H1 (cell line): Measurements from ENCODE around the gene ANK2. TPM values are rescaled to one million over a fixed set of nuclear protein-coding genes. Genes with fewer than 3 reads are reported as not detected.

ENCODE experiments used
- CTCF ChIA-PET: fragments of 300-600 bp; sonication (Branson Sonifier 250); formaldehyde crosslinking; loops from one replicate; lab custom pipeline; 2021; ENCODE audit not compliant: partially characterized antibody; lab: Charles Lee
- POLR2A ChIA-PET: fragments of 300-600 bp; sonication (Branson Sonifier 250); formaldehyde crosslinking; loops from one replicate; lab custom pipeline; 2021; ENCODE audit warnings: inconsistent platforms; ENCODE audit not compliant: partially characterized antibody; lab: Charles Lee
- DNase-seq, 2 experiments: peaks; one replicate each; pipeline versions ENCODE4 v3.0.0 to v3.0.0-alpha.2; 2010 to 2022; ENCODE audit warnings: low spot score in 2 of 2, low read depth in 1 of 2, mixed read lengths in 1 of 2
- FAIRE-seq: peaks from 2 replicates; lab custom pipeline; 2011; peaks lifted over from hg19 to GRCh38; lab: Jason Lieb, UNC
- H2AFZ ChIP-seq: 2 replicates; pipeline ENCODE4 v1.8.1; 2012; ENCODE audit warnings: low read length, inconsistent platforms
- H2AK5ac ChIP-seq: 2 replicates; pipeline ENCODE4 v1.6.1; 2013; ENCODE audit warnings: low read depth, low read length
- H2BK120ac ChIP-seq: replicated peaks from 2 replicates; pipeline ENCODE3; 2013; ENCODE audit warnings: low read depth, low read length, inconsistent platforms
- H2BK12ac ChIP-seq: 2 replicates; pipeline ENCODE4 v1.6.1; 2013; ENCODE audit warnings: low read depth, low read length
- H2BK15ac ChIP-seq: 2 replicates; pipeline ENCODE4 v1.6.1; 2013; ENCODE audit warnings: low read length
- H2BK20ac ChIP-seq: 2 replicates; pipeline ENCODE4 v1.6.1; 2013; ENCODE audit warnings: low read length
- H2BK5ac ChIP-seq: 2 replicates; pipeline ENCODE4 v1.6.1; 2013; ENCODE audit warnings: low read depth, low read length
- H3K14ac ChIP-seq: 2 replicates; pipeline ENCODE4 v1.6.1; 2013; ENCODE audit warnings: inconsistent platforms; ENCODE audit not compliant: insufficient read length
- H3K18ac ChIP-seq: 2 replicates; pipeline ENCODE4 v1.6.1; 2013; ENCODE audit warnings: low read length; ENCODE audit errors: extremely low read depth
- H3K23ac ChIP-seq: 2 replicates; pipeline ENCODE4 v1.6.1; 2013; ENCODE audit warnings: inconsistent platforms; ENCODE audit not compliant: insufficient read length
- H3K23me2 ChIP-seq: 2 replicates; pipeline ENCODE4 v1.6.1; 2013; ENCODE audit warnings: low read depth, low read length
- H3K27ac ChIP-seq: 2 replicates; pipeline ENCODE4 v1.6.1; 2011; ENCODE audit warnings: low read depth, low read length, inconsistent platforms
- H3K27me3 ChIP-seq, 4 experiments: replicated peaks in 1 of 4; 1 replicate in 1 of 4; 2 replicates in 3 of 4; pipeline versions ENCODE4 v1.6.1 to v1.8.1; 2011 to 2013; ENCODE audit warnings: low read length in 3 of 4, mild to moderate bottlenecking in 3 of 4, inconsistent platforms in 2 of 4, mixed read lengths in 2 of 4, moderate library complexity in 1 of 4; ENCODE audit not compliant: control insufficient read depth in 3 of 4, insufficient read depth in 3 of 4; ENCODE audit errors: extremely low read depth in 1 of 4
- H3K36me3 ChIP-seq, 4 experiments: 2 replicates each; pipeline versions ENCODE4 v1.6.1 to v1.8.1; 2011 to 2013; ENCODE audit warnings: mild to moderate bottlenecking in 4 of 4, low read length in 3 of 4, moderate library complexity in 2 of 4, control low read depth in 1 of 4, inconsistent platforms in 1 of 4; ENCODE audit not compliant: insufficient read depth in 4 of 4, control insufficient read depth in 2 of 4
- H3K4ac ChIP-seq: replicated peaks from 2 replicates; pipeline ENCODE3; 2013; ENCODE audit warnings: low read length, low read depth, mixed read lengths, inconsistent platforms; ENCODE audit not compliant: insufficient read length
- H3K4me1 ChIP-seq, 4 experiments: replicated peaks in 1 of 4; 1 replicate in 1 of 4; 2 replicates in 3 of 4; pipeline versions ENCODE4 v1.6.1 to v1.8.1; 2011 to 2013; ENCODE audit warnings: low read length in 3 of 4, inconsistent platforms in 2 of 4, mixed read lengths in 1 of 4; ENCODE audit not compliant: insufficient read depth in 4 of 4, control insufficient read depth in 3 of 4
- H3K4me2 ChIP-seq, 2 experiments: 2 replicates each; pipeline versions ENCODE4 v1.6.1 to v1.8.1; 2011 to 2013; ENCODE audit warnings: low read depth in 2 of 2, low read length in 2 of 2, control low read depth in 1 of 2, inconsistent platforms in 1 of 2, mild to moderate bottlenecking in 1 of 2; ENCODE audit not compliant: insufficient read depth in 1 of 2
- H3K4me3 ChIP-seq, 4 experiments: fragments of 200-600, 300-600 bp in 1 of 4; sonication (generic), shearing (Covaris generic), sonication (Bioruptor Twin) in 1 of 4; 2 replicates each; pipeline versions ENCODE4 v1.5.1 to v1.8.1; 2011 to 2016; ENCODE audit warnings: low read length in 4 of 4, low read depth in 3 of 4, control low read depth in 2 of 4, inconsistent platforms in 2 of 4, mild to moderate bottlenecking in 2 of 4, mixed read lengths in 1 of 4, moderate library complexity in 1 of 4; ENCODE audit not compliant: insufficient read depth in 2 of 4; ENCODE audit errors: extremely low read depth in 1 of 4
- H3K56ac ChIP-seq: replicated peaks from 2 replicates; pipeline ENCODE3; 2013; ENCODE audit warnings: low read depth, mild to moderate bottlenecking, mixed read lengths, low read length, inconsistent platforms; ENCODE audit not compliant: insufficient read length
- H3K79me1 ChIP-seq: 2 replicates; pipeline ENCODE4 v1.6.1; 2013; ENCODE audit warnings: low read depth, low read length, control low read depth
- H3K79me2 ChIP-seq, 2 experiments: 2 replicates each; pipeline versions ENCODE4 v1.6.1 to v1.8.1; 2012 to 2013; ENCODE audit warnings: low read length in 2 of 2, mild to moderate bottlenecking in 2 of 2, inconsistent platforms in 1 of 2; ENCODE audit not compliant: insufficient read depth in 2 of 2, control insufficient read depth in 1 of 2
- H3K9ac ChIP-seq, 4 experiments: replicated peaks in 1 of 4; 1 replicate in 1 of 4; 2 replicates in 3 of 4; pipeline versions ENCODE4 v1.6.1 to v1.8.1; 2011 to 2013; ENCODE audit warnings: low read depth in 3 of 4, low read length in 3 of 4, control low read depth in 2 of 4, mild to moderate bottlenecking in 2 of 4, moderate library complexity in 2 of 4, inconsistent platforms in 1 of 4; ENCODE audit errors: extremely low read depth in 1 of 4
- H3K9me3 ChIP-seq, 2 experiments: 2 replicates each; pipeline versions ENCODE4 v1.6.1 to v1.8.1; 2012 to 2013; ENCODE audit warnings: mild to moderate bottlenecking in 2 of 2, moderate library complexity in 2 of 2, control low read depth in 1 of 2, inconsistent platforms in 1 of 2, low read depth in 1 of 2, low read length in 1 of 2, mixed read lengths in 1 of 2; ENCODE audit not compliant: insufficient read depth in 2 of 2
- H4K20me1 ChIP-seq, 2 experiments: replicated peaks in 1 of 2; 2 replicates each; pipeline versions ENCODE3 to v1.8.1; 2011 to 2013; ENCODE audit warnings: inconsistent platforms in 2 of 2, low read length in 2 of 2, mild to moderate bottlenecking in 1 of 2; ENCODE audit not compliant: insufficient read depth in 2 of 2, control insufficient read depth in 1 of 2
- H4K5ac ChIP-seq: 2 replicates; pipeline ENCODE4 v1.6.1; 2013; ENCODE audit warnings: low read length, low read depth, mixed read lengths, inconsistent platforms; ENCODE audit not compliant: insufficient read length
- H4K8ac ChIP-seq: 2 replicates; pipeline ENCODE4 v1.8.0; 2013; ENCODE audit warnings: mild to moderate bottlenecking, moderate library complexity, low read length, inconsistent platforms; ENCODE audit not compliant: insufficient read depth; ENCODE audit errors: extremely low read depth
- H4K91ac ChIP-seq: replicated peaks from 2 replicates; pipeline ENCODE3; 2013; ENCODE audit warnings: low read length, mixed read lengths, inconsistent platforms; ENCODE audit not compliant: insufficient read length
- ATF3 ChIP-seq: IDR thresholded peaks from 2 replicates; pipeline ENCODE4 v1.6.1; 2011; ENCODE audit warnings: low read depth, mild to moderate bottlenecking, low read length; ENCODE audit not compliant: insufficient read depth
- BACH1 ChIP-seq: IDR thresholded peaks from 2 replicates; pipeline ENCODE4 v1.6.1; 2012; ENCODE audit warnings: low read length, improper control_type of control experiment
- BRCA1 ChIP-seq: IDR thresholded peaks from 2 replicates; pipeline ENCODE4 v1.6.1; 2012; ENCODE audit warnings: low read depth, low read length, improper control_type of control experiment
- CHD2 ChIP-seq: IDR thresholded peaks from 2 replicates; pipeline ENCODE4 v1.6.1; 2012; ENCODE audit warnings: low read length, improper control_type of control experiment
- GTF2F1 ChIP-seq: IDR thresholded peaks from 2 replicates; pipeline ENCODE4 v1.6.1; 2012; ENCODE audit warnings: low read depth, low read length, improper control_type of control experiment, borderline replicate concordance
- JUN ChIP-seq: IDR thresholded peaks from 2 replicates; pipeline ENCODE4 v1.6.1; 2011; ENCODE audit warnings: low read depth, mild to moderate bottlenecking, improper control_type of control experiment, low read length
- RBBP5 ChIP-seq: IDR thresholded peaks from 2 replicates; pipeline ENCODE4 v1.7.1; 2012; ENCODE audit warnings: low read depth, mild to moderate bottlenecking, inconsistent platforms, low read length, moderate library complexity, borderline replicate concordance
- SP1 ChIP-seq: IDR thresholded peaks from 2 replicates; pipeline ENCODE4 v1.6.1; 2011; ENCODE audit warnings: low read depth, low read length
- SP2 ChIP-seq: IDR thresholded peaks from 2 replicates; pipeline ENCODE4 v1.6.1; 2012; ENCODE audit warnings: mild to moderate bottlenecking, low read length, inconsistent platforms
- SUZ12 ChIP-seq: fragments of 200-600 bp; sonication (generic); IDR thresholded peaks from 2 replicates; pipeline ENCODE4 v1.6.1; 2012; ENCODE audit warnings: mild to moderate bottlenecking, inconsistent platforms, low read length, moderate library complexity, mixed read lengths
- WGBS, 2 experiments: shearing (Covaris generic) in 1 of 2; methylation state at CpG; one replicate each; pipeline versions ENCODE4 v1.1.6 to v1.1.7; 2013 to 2015; ENCODE audit warnings: low lambda C conversion rate in 2 of 2, mixed read lengths in 2 of 2, inconsistent platforms in 1 of 2, low coverage in 1 of 2, missing lambda C conversion rate in 1 of 2; ENCODE audit not compliant: insufficient replicate concordance in 2 of 2, insufficient coverage in 1 of 2, insufficient read length in 1 of 2; ENCODE audit errors: extremely low coverage in 1 of 2, missing lambda C conversion rate in 1 of 2; 5-methylcytosine and 5-hydroxymethylcytosine counted together
- polyA plus RNA-seq, 7 experiments: library from polyadenylated mRNA; depleted of rRNA in 3 of 7; stranded (reverse) in 5 of 7; unstranded in 2 of 7; fragments of >200 nt in 5 of 7; fragments of 200-250 nt in 2 of 7; gene quantifications; 1 replicate in 5 of 7; 2 replicates in 1 of 7; 4 replicates in 1 of 7; pipeline versions ENCODE4 v1.2.1 to v1.2.3, GENCODE V29; 2011 to 2013; ENCODE audit warnings: missing spikeins in 2 of 7, mixed read lengths in 2 of 7
- total RNA-seq: library from RNA; stranded (reverse); fragmentation: NEBNext Ultra II Directional; extraction: Animal tissue kit (Norgen Biotek cat#: 25700); gene quantifications from 2 replicates; pipeline ENCODE4 v1.2.1, GENCODE V29; 2021

Gene ANK2
- total and polyA plus RNA-seq, 2 of the 8 experiments (the other 6 are each of a cell fraction or from before 2014, with no cell fraction given), result 14.2 to 35.1 TPM

- Histone ChIP-seq H3K56ac (no peak overlapping the region), H4K20me1 (no peaks in the 10 kb centered on the region), H4K91ac (no peak overlapping the region), H2AK5ac (no peak overlapping the region), H3K9me3 (no peaks in the 10 kb centered on the region), H3K4me2 (no peak overlapping the region), H3K36me3 (no peaks in the 10 kb centered on the region), H2BK12ac (no peak overlapping the region), H3K23ac (no peak overlapping the region), H3K4me3 (no peak overlapping the region), H2BK20ac (no peak overlapping the region), H3K27ac (no peak overlapping the region), H2BK15ac (no peak overlapping the region), H3K18ac (no peak overlapping the region), H3K14ac (no peak overlapping the region), H3K79me1 (no peaks in the 10 kb centered on the region), H3K4ac (no peak overlapping the region), H2BK5ac (no peak overlapping the region), H4K8ac (no peak overlapping the region), H2BK120ac (no peak overlapping the region), H3K4me1 (peaks cover 0 to 6% (median 3%) of the 10 kb centered on the region in 4 experiments; a peak in 3 of 7 replicates), H4K5ac (no peak overlapping the region), H3K27me3 (no peaks in the 10 kb centered on the region), H3K9ac (no peak overlapping the region), H2AFZ (no peak overlapping the region), H3K23me2 (no peaks in the 10 kb centered on the region), H3K79me2 (no peaks in the 10 kb centered on the region)
- DNase-seq (no peak), FAIRE-seq (no peak)
- POLR2A ChIA-PET, result interaction anchor here (0.6 to 1.4 kb wide), 3 partner anchors 9 to 498 kb away, joined by 3 to 5 read pairs (median 3); no protein-coding TSS in a partner anchor
- TF ChIP-seq RBBP5, result no peak
- TF ChIP-seq GTF2F1, result no peak
- TF ChIP-seq BRCA1, result no peak
- TF ChIP-seq SP2, result no peak
- no peak for TF ChIP-seq CHD2
- TF ChIP-seq ATF3, result no peak
- TF ChIP-seq SUZ12, result no peak
- TF ChIP-seq JUN, result no peak
- TF ChIP-seq BACH1, result no peak
- TF ChIP-seq SP1, result no peak
- WGBS, 2 experiments, result 88% methylated on average over 2 of the region's 2 CpGs; no CpG with 5 or more reads in 1 of the 2 experiments
- CTCF ChIA-PET, result no interaction called here
These were observed 6.9 kb downstream of the ANK2 start for GRCh38 chr4:113056318-113056717.
